ENCODE measurements around the gene EXTL1. TPM values are rescaled to one million over a fixed set of nuclear protein-coding genes. Genes with fewer than 3 reads are reported as not detected.

EXTL1 gene
- total RNA-seq, 1 donor from 2014 or later = 4.3 TPM

GRCh38 chr1:26077524-26077923 is 55.9 kb downstream of the EXTL1 start:
- DNase-seq (ENCODE audit: low spot score) = no peak
- Mint-ChIP-seq H3K27me3 (ENCODE audit: low read depth) (peaks cover 13% of the 10 kb centered on the region), H3K4me1 (ENCODE audit: low read depth) (no peaks in the 10 kb centered on the region), H3K9me3 (ENCODE audit: low read depth) (no peaks in the 10 kb centered on the region), H3K4me3 (ENCODE audit: unreplicated experiment) (no peak overlapping the region), H3K27ac (ENCODE audit: unreplicated experiment) (no peak overlapping the region), H3K36me3 (ENCODE audit: low read depth) (no peaks in the 10 kb centered on the region)
- no peak for TF ChIP-seq CTCF (IDR thresholded peaks at IDR 0.05)

GRCh38 chr1:26078286-26079177 is 57.0 kb downstream of the EXTL1 start:
- no peak overlapping the region for H3K27ac Mint-ChIP-seq (ENCODE audit: unreplicated experiment)

GRCh38 chr1:26079178-26079563 is 57.6 kb downstream of the EXTL1 start:
- no peak for TF ChIP-seq CTCF (IDR thresholded peaks at IDR 0.05)
- H3K27me3 Mint-ChIP-seq (ENCODE audit: low read depth) = peaks cover 16% of the 10 kb centered on the region
- no peak for DNase-seq (ENCODE audit: low spot score)
- H3K27ac Mint-ChIP-seq (ENCODE audit: unreplicated experiment) = no peak overlapping the region
- H3K9me3 Mint-ChIP-seq (ENCODE audit: low read depth) = no peaks in the 10 kb centered on the region
- no peak overlapping the region for H3K4me3 Mint-ChIP-seq (ENCODE audit: unreplicated experiment)
- no peaks in the 10 kb centered on the region for H3K36me3 Mint-ChIP-seq (ENCODE audit: low read depth)
- no peaks in the 10 kb centered on the region for H3K4me1 Mint-ChIP-seq (ENCODE audit: low read depth)

More at GRCh38 chr1:26078286-26079177, 57.0 kb downstream of the EXTL1 start:
- Mint-ChIP-seq H3K9me3 (ENCODE audit: low read depth) (no peaks in the 10 kb centered on the region), H3K27me3 (ENCODE audit: low read depth) (peaks cover 10% of the 10 kb centered on the region), H3K36me3 (ENCODE audit: low read depth) (no peaks in the 10 kb centered on the region), H3K4me1 (ENCODE audit: low read depth) (no peaks in the 10 kb centered on the region), H3K4me3 (ENCODE audit: unreplicated experiment) (no peak overlapping the region)
- no peak for DNase-seq (ENCODE audit: low spot score)
- TF ChIP-seq CTCF (IDR thresholded peaks at IDR 0.05) = no peak

GRCh38 chr1:26079960-26080814 is 58.6 kb downstream of the EXTL1 start:
- no peaks in the 10 kb centered on the region for H3K9me3 Mint-ChIP-seq (ENCODE audit: low read depth)
- H3K36me3 Mint-ChIP-seq (ENCODE audit: low read depth) = no peaks in the 10 kb centered on the region
- no peak overlapping the region for H3K4me3 Mint-ChIP-seq (ENCODE audit: unreplicated experiment)
- peaks cover 20% of the 10 kb centered on the region for H3K27me3 Mint-ChIP-seq (ENCODE audit: low read depth)
- DNase-seq (ENCODE audit: low spot score) = no peak
- H3K27ac Mint-ChIP-seq (ENCODE audit: unreplicated experiment) = no peak overlapping the region
- H3K4me1 Mint-ChIP-seq (ENCODE audit: low read depth) = no peaks in the 10 kb centered on the region
- no peak for TF ChIP-seq CTCF (IDR thresholded peaks at IDR 0.05)

Data from chondrocyte (in vitro differentiated cells).